ENCODE data around the gene IGSF11.
"Not testable (repeated sequence)": the region's sequence is repeated elsewhere in the genome, so short reads cannot be mapped to it uniquely, and the experiment has no call there.

IGSF11 gene, protein sequence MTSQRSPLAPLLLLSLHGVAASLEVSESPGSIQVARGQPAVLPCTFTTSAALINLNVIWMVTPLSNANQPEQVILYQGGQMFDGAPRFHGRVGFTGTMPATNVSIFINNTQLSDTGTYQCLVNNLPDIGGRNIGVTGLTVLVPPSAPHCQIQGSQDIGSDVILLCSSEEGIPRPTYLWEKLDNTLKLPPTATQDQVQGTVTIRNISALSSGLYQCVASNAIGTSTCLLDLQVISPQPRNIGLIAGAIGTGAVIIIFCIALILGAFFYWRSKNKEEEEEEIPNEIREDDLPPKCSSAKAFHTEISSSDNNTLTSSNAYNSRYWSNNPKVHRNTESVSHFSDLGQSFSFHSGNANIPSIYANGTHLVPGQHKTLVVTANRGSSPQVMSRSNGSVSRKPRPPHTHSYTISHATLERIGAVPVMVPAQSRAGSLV

GRCh38 chr3:119034256-119035013 is at the start of gene IGSF11:
IGSF11 (minus strand) TSS chr3:119034846; CDS start chr3:119034582, 264 bp downstream.
- DNase-seq = peak; percentile 65

GRCh38 chr3:119080364-119080763 is 45.7 kb upstream of the IGSF11 start:
- no peak for DNase-seq

DNA sequence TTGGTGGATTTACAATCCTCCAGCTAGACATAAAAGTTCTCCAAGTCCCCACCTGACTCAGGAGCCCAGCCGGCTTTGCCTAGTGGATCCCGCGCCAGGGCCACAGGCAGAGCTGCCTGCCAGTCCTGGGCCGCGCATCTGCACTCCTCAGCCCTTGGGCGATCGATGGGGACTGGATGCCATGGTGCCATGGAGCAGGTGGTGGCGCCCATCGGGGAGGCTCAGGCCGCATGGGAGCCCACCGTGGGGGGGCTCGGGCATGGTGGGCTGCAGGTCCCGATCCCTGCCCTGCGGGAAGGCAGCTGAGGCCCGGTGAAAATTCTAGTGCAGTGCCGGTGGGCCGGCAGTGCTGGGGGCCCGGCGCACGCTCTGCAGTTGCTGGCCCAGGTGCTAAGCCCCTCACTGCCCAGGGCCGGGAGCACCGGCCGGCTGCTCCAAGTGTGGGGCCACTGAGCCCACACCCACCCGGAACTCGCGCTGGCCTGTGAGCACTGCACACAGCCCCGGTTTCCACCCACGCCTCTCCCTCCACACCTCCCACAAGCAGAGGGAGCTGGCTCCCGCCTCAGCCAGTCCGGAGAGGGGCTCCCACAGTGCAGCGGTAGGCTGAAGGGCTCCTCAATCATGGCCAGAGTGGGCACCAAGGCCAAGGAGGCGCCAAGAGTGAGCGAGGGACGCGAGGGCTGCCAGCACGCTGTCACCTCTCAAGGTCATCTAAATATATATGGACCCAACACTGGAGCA is 38.8 kb upstream of the IGSF11 start:
- no peak for DNase-seq

DNA sequence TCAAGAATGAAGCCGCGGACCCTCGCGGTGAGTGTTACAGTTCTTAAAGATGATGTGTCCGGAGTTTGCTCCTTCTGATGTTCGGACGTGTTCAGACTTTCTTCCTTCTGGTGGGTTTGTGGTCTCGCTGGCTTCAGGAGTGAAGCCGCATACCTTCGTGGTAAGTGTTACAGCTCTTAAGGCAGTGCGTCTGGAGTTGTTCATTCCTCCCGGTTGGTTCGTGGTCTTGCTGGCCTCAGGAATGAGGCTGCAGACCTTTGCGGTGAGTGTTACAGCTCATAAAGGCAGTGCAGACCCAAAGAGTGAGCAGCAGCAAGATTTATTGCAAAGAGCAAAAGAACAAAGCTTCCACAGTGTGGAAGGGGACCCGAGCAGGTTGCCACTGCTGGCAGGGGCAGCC is 37.8 kb upstream of the IGSF11 start:
- DNase-seq = not testable (repeated sequence)

GRCh38 chr3:119069725-119070124 is 35.1 kb upstream of the IGSF11 start:
- DNase-seq = no peak

DNA sequence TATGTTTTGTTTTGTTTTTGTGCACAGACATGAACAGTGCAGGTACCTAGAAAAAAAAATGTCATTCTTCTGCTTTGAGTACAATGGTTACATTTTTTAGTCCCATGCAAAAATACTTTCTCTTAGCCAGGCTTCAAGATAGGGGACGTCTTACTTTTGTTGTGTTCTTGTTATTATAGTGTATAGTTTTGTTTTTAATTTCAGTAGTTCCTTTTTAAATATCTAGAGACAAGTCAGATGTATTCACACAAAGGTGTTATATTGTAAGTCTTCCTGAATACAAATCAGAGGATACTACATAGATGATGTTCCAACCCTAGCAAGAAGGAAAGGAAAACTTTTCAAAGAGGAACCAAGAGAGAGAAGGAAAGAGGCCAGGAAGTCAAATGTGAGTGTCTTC is 28.8 kb upstream of the IGSF11 start:
- DNase-seq = no peak

GRCh38 chr3:119062892-119063291 is 28.2 kb upstream of the IGSF11 start:
- no peak for DNase-seq

DNA sequence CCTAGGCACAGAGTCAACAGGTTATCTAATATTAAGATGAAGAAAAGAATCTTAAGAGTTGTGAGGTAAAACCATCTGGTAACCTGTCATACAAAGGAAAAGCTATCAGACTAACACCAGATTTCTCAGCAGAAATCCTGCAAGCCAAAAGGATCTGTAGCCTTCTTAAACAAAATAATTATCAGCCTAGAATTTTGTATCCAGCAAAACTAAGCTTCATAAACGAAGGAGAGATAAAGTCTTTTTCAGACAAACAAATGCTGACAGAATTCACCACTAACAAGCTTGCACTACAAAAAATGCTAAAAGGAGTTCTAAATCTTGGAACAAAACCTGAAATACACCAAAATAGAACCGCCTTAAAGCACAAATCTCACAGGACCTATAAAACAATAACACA is 9.9 kb upstream of the IGSF11 start:
- DNase-seq = no peak

DNA sequence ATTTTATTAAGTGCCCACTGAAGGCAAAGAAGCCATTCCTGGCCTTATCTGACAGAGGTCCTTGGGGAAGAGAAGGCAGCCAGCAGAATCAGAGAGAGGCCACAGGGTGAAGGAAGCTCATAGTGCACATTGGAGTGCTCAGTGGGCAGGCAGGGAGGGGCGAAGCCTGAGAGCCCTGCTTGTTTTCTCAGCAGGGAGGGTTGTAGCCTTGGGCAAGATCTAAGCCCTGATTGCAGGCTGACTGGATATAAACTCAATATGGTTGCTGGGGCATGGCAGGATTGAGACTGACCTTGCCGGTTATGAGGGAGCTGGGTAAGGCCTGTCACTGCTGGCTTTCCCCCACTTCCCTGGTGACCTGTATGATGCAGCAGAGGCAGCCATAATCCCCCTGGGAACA is 7.5 kb upstream of the IGSF11 start:
- no peak for DNase-seq

GRCh38 chr3:119035014-119035346 is 334 bp upstream of the IGSF11 start:
- no peak for DNase-seq

- no peak for DNase-seq
Observed at GRCh38 chr3:119033393-119034255, 1.0 kb downstream of the IGSF11 start.

DNA sequence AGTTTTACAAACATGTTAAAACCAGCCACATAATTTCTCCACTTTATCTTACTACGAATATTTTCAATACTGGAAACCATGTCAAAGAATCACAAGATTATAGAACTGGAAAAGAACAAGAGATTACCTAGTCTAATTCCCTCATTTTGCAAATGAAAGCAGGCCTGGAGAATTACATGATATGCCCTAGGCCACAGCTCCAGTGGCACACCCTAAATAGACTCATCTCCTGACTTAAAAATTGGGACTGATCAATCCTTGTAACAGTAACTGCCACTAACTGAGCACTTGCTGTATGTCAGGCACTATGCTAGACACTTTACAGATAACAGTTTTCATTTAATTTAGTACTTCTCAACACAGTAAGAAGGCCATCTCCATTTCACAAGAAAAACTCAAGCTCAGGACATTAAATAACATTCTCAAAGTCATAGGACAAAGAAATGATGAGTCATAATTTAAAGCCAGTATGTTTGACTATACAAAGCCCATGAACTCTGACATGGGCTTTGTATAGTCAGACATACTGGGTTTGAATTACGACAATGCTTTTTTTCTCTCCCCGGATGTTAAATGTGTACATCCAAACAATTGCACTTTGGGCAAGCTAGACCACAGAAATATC is 9.4 kb downstream of the IGSF11 start:
- DNase-seq = no peak

- DNase-seq = no peak
Observed at GRCh38 chr3:119019767-119020518, 14.7 kb downstream of the IGSF11 start.

DNA sequence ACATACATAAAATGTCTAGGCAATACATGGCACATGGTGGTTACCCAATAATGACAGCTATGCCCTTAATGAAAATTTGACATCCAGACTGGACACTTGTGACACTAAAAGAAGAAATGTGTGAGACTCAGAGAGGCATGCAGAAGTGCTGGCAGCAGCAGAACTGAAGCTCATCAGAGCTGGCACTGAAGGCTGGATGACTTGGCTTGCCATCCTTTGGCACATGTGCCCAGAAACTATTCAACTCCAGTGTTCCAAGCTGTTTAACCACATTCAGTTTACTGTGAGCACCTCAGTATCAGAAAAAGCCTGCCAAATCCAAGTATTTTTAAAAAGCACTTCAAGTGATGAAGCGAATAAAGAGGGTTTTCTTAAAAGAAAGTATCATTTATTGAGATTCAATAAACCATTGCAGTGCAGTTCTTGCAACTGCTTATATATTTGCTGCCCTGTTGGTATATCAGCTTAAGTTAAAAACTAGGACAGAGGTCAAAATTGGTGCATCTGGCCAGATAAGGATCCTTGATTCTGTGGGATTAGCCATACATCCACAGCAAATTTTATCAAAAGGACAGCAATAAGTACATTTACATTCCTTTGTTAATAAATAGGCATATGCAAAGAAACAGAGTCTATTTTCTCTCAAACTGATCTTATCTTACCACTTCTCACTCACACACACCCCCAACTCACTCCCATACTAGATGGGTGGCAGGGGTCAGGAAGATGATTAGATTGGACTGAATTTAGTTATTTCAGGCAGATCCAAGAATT is 15.8 kb downstream of the IGSF11 start:
- DNase-seq = no peak

DNA sequence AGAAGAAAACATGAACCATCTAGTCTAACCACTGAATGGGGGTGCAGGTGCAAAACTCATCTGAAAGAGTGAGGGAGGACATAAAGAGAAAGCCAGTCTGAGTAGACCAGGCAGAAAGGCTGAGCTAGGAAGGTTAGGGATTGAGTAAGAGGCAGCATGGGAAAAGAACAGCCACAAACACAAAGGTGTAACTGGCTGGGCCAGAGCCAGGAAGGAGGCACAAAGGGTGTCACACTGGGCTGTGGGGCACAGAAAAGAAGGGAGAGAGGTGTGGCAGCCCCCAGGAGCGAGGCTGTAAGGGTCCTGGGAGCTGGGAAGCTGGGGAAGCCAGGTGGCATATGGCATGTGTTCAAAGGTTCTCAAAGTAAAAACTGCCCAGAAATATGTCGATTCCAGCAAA is 18.7 kb downstream of the IGSF11 start:
- no peak for DNase-seq

DNA sequence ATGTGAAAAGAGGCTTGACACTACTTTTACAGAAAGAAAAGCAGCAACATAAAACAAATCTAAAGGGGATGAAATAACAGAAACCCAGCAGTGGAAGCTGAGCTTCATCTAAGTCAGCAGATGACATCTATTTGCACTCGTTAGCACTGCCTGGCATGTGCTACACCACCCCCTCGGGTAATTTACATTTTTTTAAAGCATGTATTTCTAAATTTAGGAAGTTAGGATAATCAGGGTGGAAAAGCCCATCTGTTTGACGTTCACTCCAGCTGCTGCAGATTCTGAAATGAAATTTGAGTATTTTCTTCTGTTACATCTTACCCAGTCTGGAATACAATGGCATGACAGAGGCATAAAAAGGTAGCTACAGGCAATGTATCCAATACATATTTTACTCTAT is 20.7 kb downstream of the IGSF11 start:
- no peak for DNase-seq

DNA sequence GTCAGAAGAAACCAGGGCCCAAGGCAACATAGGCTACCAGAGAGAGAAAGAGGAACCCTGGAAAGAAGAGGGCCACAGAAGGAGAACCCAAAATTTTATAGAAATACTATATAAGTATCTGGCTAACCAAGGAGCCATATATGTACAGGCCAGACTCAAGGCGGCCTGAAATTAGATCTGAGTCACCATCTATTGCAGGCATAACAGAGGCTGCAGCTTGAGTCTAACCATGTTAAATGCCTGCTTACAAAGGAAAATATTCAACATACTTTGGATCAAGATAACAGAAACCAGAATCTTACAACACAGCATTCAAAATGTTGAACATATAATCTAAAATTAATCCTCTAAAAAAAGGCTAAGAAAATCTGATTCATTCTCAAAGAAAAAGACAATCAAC is 23.1 kb downstream of the IGSF11 start:
- no peak for DNase-seq

- no peak for DNase-seq
Observed at GRCh38 chr3:118997190-118997589, 37.5 kb downstream of the IGSF11 start.

DNA sequence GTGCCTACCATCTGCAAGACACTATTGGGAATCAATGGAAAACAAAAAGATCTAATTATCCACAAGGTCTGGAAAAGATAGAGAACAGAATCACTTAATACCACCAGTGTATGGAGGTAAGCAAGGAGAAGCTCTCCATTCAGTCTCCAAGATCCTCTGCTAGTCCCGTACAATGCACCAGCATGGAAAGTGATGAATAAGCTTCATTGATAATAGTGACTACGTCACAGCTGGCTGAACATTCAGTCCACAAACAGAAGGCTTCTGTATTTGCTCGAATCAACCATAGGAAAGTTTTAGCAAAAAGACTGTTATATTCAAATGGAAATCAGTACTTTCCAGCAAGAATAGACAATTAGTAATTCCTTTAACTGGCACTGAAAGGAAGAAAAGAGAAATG is 42.9 kb downstream of the IGSF11 start:
- DNase-seq = no peak

DNA sequence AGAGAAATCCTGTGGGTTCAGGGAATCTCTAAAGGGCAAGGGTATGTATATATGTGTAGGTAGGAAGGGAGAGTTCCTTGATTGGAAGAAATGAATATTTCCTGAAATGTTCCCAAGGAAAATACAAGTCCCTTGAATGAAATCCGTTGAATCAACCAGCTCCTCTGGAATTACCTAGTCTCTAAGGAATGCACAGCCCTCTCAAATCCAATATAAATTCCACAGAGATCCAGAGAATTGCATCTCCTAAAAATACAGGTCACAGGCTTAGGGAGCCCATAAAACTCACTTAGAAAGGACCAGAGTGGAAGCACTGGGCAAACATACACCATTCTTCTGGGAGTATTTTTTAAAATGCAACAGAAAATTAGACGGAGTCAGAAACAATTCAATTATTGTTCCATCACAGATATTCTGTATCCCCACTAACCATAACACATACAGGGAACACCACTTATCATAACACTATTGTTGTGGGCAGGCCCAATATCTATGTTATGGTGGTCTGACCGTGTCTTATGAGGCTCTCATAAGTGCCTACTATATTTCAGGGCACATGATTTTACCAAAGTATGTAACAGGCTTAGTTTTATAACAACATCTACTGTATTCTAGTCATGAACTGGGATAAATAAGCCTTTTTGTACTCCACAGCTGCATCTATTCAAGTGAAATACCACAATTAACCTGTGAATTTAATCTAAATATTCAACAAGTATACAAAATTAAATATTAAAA is 43.7 kb downstream of the IGSF11 start:
- no peak for DNase-seq

Measured in stimulated activated CD4-positive, alpha-beta T cell treated with anti-CD3 and anti-CD28 coated beads, Interleukin-4, amount 100 ng/mL, for 24 hours (primary cell).